Panc1 (cell line): ENCODE results near the gene HLA-DOB.

Source experiments
- POLR2AphosphoS5 ChIP-seq: IDR thresholded peaks from 2 replicates; pipeline ENCODE4 v1.6.1; 2012; ENCODE audit warnings: mild to moderate bottlenecking, low read depth, low read length, moderate library complexity
- SIN3A ChIP-seq: IDR thresholded peaks from 2 replicates; pipeline ENCODE4 v1.6.1; 2012; ENCODE audit warnings: low read depth, mild to moderate bottlenecking, low read length, moderate library complexity, borderline replicate concordance; ENCODE audit not compliant: insufficient read depth
- TF ChIP-seq, protein P1 (sequence below): fragments of 450-650 bp; IDR thresholded peaks from 2 replicates; pipeline ENCODE4 v1.5.1; 2017; ENCODE audit warnings: mild to moderate bottlenecking

DNA sequence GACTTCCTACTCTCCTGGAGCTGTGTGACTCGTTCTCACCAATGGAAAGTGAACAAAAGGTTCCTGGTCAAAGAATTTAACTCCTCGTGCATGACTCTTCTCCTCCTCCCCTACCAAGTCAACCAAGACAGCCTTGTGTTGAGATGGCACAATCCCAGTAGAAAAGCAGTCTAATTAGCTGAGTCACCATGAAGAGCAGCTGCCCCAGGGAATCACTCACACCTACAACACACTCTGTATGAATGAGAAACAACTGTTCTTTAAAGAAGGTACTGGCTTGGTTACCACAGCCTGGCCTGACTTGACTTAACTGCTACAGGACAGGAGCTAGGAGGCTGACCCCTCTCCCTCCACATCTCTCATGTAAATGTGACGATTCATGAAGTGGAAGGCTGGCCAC, 2.9 kb upstream of the HLA-DOB start:
- TF ChIP-seq, protein P1, sequence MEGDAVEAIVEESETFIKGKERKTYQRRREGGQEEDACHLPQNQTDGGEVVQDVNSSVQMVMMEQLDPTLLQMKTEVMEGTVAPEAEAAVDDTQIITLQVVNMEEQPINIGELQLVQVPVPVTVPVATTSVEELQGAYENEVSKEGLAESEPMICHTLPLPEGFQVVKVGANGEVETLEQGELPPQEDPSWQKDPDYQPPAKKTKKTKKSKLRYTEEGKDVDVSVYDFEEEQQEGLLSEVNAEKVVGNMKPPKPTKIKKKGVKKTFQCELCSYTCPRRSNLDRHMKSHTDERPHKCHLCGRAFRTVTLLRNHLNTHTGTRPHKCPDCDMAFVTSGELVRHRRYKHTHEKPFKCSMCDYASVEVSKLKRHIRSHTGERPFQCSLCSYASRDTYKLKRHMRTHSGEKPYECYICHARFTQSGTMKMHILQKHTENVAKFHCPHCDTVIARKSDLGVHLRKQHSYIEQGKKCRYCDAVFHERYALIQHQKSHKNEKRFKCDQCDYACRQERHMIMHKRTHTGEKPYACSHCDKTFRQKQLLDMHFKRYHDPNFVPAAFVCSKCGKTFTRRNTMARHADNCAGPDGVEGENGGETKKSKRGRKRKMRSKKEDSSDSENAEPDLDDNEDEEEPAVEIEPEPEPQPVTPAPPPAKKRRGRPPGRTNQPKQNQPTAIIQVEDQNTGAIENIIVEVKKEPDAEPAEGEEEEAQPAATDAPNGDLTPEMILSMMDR, result no peak
- no peak for TF ChIP-seq POLR2AphosphoS5
- TF ChIP-seq SIN3A, result no peak
